Measurements from ENCODE around the gene ZDHHC11B.
"Not testable (repeated sequence)": the region's sequence is repeated elsewhere in the genome, so short reads cannot be mapped to it uniquely, and the experiment has no call there.

ZDHHC11B gene

GRCh38 chr5:686172-686523 is 98.4 kb downstream of the ZDHHC11B start:
- DNase-seq, ATAC-seq: not testable (repeated sequence)

GRCh38 chr5:685262-686171 is 99.0 kb downstream of the ZDHHC11B start:
- DNase-seq (no peak), ATAC-seq (no peak)

- ATAC-seq: no peak
- no peak for DNase-seq
Observed at GRCh38 chr5:684751-685216, 99.7 kb downstream of the ZDHHC11B start.

- no peak for ATAC-seq
- no peak for DNase-seq
Observed at GRCh38 chr5:683551-684481, 100.7 kb downstream of the ZDHHC11B start.

DNA sequence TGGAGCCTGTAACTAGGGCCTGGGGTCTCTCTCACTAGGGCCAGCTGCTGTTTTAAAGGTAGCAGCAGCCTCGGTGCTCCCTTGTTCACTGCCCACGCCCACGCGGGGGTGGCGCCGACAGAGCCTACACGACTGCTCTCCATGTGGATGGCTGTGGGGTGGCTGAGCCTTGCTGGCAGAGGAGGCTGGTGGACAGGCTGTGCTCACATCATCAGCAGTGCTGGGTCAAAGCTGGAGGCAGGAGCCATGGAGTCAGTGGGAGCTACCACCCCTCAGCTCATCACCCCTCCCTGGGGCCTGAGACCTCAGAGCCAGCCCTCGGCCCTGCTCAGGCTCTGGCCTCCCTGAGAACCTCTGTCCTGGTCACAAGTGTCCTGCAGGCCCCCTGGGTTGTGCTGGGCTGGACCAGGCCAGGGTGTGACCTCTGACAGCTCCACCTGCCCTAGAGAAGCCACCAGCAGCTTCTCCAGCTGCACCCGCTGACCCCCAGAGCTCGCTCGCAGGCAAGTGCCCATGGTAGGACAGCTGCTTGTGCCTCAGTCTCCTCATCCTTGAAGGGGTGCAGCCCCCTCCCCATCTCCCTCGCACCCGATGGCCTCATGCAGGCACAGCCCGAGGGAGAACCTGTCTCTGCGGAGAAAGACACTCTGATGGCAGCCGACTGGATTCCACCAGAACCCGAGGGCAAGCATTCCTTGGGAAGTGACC is 101.7 kb downstream of the ZDHHC11B start:
- DNase-seq, ATAC-seq: not testable (repeated sequence)

GRCh38 chr5:682216-682615 is 102.3 kb downstream of the ZDHHC11B start:
- not testable (repeated sequence) for ATAC-seq, DNase-seq

GRCh38 chr5:681317-682191 is 103.0 kb downstream of the ZDHHC11B start:
- not testable (repeated sequence) for ATAC-seq, DNase-seq

GRCh38 chr5:680836-681235 is 103.7 kb downstream of the ZDHHC11B start:
- ATAC-seq, DNase-seq: not testable (repeated sequence)

DNA sequence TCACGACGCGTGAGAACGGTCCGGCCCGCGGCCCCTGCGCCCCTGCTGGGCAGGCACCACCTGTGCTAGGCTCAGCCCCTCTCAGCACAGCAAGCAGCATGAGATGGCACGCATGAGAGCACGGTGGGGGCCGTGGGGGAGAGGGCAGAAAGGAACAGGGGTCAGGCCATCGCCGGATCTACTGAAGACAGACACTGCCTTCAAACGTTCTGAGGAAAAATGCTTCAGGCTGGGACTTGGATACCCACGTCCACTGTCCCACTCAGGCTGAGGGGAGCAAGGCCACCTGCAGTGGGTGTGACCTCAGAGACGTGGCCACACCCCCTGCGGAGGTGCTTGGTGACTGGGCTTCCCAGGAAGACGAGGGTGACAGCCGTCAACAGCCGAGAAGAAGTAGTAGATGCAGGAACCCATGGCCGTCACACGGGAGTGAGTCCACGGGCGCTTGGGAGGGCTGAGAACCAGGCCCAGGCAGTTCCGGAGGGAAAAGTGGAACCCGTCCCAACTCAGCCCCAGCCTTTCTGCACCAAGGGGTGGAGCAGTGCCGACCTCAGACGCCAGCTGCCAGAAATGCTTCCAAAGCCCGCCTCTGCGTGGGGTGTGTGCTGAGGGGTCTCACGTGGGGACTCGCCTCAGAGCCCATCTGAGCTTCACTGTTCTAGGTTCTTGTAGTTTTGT is 104.3 kb downstream of the ZDHHC11B start:
- DNase-seq, ATAC-seq: not testable (repeated sequence)

DNA sequence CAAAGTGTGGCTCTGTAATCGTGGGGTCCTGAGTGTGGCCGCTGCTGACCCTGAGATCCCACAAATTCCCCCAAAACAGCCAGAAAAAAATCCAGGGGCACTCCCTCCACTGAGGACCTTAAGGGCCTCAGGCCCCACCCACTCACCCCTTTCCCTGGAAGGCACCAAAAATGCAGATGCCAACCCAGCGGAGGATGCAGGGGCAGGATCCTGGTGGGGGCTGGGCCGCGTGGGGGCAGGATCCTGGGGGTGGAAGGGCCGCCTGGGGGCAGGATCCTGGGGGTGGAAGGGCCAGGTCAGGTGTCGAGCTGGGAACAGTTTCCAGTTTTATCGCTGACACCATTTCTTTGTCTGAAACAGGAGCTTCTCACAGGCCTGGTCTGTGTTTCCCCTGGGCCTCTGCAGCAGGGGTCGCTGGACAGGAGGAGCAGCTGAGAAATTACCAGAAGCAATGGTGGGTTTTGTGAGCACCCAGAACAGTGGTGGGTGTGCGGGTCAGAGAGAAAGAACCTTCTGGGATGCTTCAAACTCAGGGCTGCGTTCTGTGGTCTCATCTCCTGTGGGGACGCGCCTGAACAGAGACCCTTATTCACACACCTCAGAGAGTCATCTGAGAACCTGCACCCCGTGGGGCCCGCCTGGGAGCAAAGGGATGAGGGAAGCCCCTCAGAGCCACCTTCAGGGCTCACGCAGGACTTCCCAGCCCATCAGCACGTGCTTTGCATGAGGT is 105.2 kb downstream of the ZDHHC11B start:
- ATAC-seq, DNase-seq: not testable (repeated sequence)

- not testable (repeated sequence) for ATAC-seq, DNase-seq
Observed at GRCh38 chr5:678521-678920, 106.0 kb downstream of the ZDHHC11B start.

DNA sequence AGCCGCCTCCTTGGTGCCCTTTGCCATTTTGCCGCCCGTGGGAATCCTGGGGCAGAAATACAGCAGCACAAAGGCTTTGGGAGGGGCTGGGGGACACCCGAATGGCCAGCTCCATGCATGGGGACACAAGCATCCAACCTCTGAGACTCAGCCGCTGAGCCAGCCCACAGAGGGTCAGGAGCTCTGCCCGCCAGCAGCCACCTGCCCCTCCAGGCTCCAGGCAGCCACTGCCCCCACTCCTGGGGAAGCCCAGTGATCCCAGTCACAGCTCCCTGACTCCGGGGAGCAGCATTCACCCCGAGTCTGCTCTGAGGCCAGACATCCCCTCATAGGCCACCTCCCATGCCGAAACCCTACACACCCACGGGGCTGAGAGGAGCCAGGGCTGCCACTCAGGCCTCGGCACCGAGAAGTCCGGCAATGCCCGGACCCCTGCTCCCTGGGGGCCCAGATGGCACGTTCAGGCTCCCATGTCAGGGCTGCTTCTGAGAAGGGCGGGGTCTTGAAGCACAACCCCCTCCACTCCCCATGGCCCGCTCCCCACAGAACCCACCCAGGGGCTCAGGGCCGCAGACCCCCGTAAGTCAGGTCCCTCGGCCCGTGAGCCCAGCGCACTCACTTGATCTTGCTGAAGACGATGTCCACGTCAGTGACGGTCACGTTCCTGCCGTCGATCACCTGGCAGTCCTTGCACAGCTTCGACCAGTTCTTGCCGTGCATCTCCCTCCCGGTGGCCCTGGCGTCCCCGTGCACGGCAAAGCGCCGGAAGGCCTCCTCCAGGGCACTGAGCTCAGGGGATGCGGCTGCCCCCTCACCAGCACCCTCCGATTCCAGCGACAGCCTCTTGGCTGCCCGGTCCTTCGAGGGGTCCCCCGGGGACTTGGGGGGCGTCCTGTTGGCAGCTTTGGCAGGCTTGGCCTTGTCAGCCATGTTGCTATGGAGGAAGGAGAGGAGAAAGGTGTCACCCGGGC is 107.1 kb downstream of the ZDHHC11B start:
- no peak for ATAC-seq
- DNase-seq: no peak

GRCh38 chr5:676699-677076 is 107.8 kb downstream of the ZDHHC11B start:
- DNase-seq (no peak), ATAC-seq (no peak)

DNA sequence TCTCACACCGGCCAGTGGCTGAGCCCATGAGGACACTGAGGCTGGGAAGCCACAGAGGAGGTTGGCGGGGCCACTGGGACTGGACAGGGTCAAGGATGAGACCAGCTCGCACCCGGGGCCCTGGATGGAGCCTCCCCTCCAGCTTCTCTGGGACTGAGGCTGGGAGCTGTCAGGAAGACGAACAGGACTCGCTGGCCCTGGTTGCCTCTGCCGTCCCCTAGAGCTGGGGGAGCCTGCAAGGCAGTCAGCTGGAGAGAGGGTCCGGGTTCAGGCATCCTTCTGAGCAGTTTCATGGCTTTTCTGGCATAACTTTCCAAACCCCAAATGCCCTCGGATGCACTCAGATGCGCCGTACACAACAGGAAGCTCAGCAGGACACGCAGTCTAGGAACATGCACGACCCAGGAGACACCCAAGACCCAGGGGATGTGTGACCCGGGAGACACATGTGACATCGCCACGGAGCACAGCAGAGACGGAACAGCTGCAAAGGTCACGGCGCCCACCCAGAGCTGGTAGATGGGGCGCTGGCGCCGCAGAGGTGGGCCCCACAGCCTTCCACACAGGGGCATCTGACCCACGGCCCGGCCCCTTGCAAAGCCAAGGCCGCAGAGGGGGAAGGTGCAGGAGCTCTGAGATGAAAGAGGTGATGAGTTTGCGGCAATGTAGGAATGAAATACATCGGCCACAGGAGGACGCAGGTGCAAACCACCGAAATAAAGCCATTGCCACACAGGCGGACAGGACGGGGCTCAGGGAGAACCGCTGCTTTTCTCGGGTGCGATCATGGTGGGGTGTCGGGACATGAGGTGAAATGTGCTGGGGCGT is 108.4 kb downstream of the ZDHHC11B start:
- DNase-seq: peak; percentile 1
- ATAC-seq: no peak

- DNase-seq: no peak
- ATAC-seq: no peak
Observed at GRCh38 chr5:675111-675870, 109.2 kb downstream of the ZDHHC11B start.

DNA sequence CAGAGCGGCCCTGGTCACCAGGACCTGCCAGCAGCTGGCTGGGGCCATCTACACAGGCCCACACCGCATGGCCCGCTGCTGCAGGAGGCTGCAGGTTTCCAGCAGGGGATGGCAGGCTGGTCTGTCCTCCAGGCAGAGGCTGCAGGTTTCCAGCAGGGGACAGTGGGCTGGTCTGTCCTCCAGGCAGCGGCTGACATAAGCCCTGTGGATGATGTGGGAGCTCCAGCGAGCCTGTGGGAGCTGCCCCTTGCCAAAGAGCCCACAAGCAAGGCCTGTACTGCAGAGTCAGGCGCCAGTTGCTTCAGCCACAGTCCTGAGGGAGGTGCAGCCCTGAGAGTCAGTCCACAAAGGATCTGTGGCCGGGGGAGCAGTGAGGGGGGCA is 109.9 kb downstream of the ZDHHC11B start:
- ATAC-seq: no peak
- no peak for DNase-seq

All from stimulated activated naive CD8-positive, alpha-beta T cell treated with anti-CD3 and anti-CD28 coated beads, Interleukin-15, Interleukin-2, amounts not matched to agents 100 U/mL and 50 U/mL, for 24 hours (primary cell).